Karpas-422 (cell line): Measurements from ENCODE around the gene EMSY. TPM values are rescaled to one million over a fixed set of nuclear protein-coding genes. Genes with fewer than 3 reads are reported as not detected.
"Not testable (repeated sequence)": the region's sequence is repeated elsewhere in the genome, so short reads cannot be mapped to it uniquely, and the experiment has no call there.

Source experiments
- DNase-seq: peaks from one replicate; pipeline ENCODE4 v3.0.0-alpha.2; 2015
- H2AFZ ChIP-seq: fragments of 200-600 bp; sonication (generic); 2 replicates; pipeline ENCODE4 v1.6.1; 2014; ENCODE audit warnings: antibody characterized with exemption, low read length, mixed read lengths
- H3K27ac ChIP-seq: fragments of 200-600 bp; sonication (generic); 2 replicates; pipeline ENCODE4 v1.5.1; 2014; ENCODE audit warnings: mild to moderate bottlenecking, low read length, moderate library complexity
- H3K27me3 ChIP-seq: fragments of 200-600 bp; sonication (generic); 2 replicates; pipeline ENCODE4 v1.6.1; 2014; ENCODE audit warnings: low read length, mixed read lengths
- H3K36me3 ChIP-seq: fragments of 200-600 bp; sonication (generic); 2 replicates; pipeline ENCODE4 v1.6.1; 2014; ENCODE audit warnings: low read length, mixed read lengths; ENCODE audit not compliant: insufficient read depth
- H3K4me1 ChIP-seq: fragments of 200-600 bp; sonication (generic); 2 replicates; pipeline ENCODE4 v1.6.1; 2014; ENCODE audit warnings: mild to moderate bottlenecking, low read length, mixed read lengths
- H3K4me2 ChIP-seq: fragments of 200-600 bp; sonication (generic); 2 replicates; pipeline ENCODE4 v1.6.1; 2014; ENCODE audit warnings: low read length, low read depth, mild to moderate bottlenecking; ENCODE audit not compliant: poor library complexity, severe bottlenecking
- H3K4me3 ChIP-seq: fragments of 200-600 bp; sonication (generic); 2 replicates; pipeline ENCODE4 v1.5.1; 2014; ENCODE audit warnings: mild to moderate bottlenecking, antibody characterized with exemption, low read length, mixed read lengths
- H3K79me2 ChIP-seq: fragments of 200-600 bp; sonication (generic); 2 replicates; pipeline ENCODE4 v1.6.1; 2014; ENCODE audit warnings: mild to moderate bottlenecking, low read length, mixed read lengths
- H3K9ac ChIP-seq: fragments of 200-600 bp; sonication (generic); 2 replicates; pipeline ENCODE4 v1.6.0; 2014; ENCODE audit warnings: low read length
- H3K9me2 ChIP-seq: fragments of 200-600 bp; sonication (generic), shearing (Covaris generic); replicated peaks from 2 replicates; pipeline ENCODE4 v1.6.0; 2014; ENCODE audit warnings: mild to moderate bottlenecking, low read length, moderate library complexity; ENCODE audit not compliant: insufficient read depth
- H3K9me3 ChIP-seq: fragments of 300-700, 200-600 bp; sonication (generic); 2 replicates; pipeline ENCODE4 v1.6.1; 2014; ENCODE audit warnings: low read length, mixed read lengths
- H4K20me1 ChIP-seq: fragments of 200-600 bp; sonication (generic); 2 replicates; pipeline ENCODE4 v1.6.1; 2014; ENCODE audit warnings: mild to moderate bottlenecking, antibody characterized with exemption, low read length, low read depth; ENCODE audit not compliant: insufficient read depth
- total RNA-seq: library from RNA; depleted of rRNA; stranded (reverse); fragments of >200 nt; shearing (Covaris generic); gene quantifications from 2 replicates; pipeline ENCODE4 v1.2.3, GENCODE V29; 2014; ENCODE audit warnings: low replicate concordance

EMSY gene
- total RNA-seq, 1 experiment from 2014 or later, result 40.3 TPM

DNA sequence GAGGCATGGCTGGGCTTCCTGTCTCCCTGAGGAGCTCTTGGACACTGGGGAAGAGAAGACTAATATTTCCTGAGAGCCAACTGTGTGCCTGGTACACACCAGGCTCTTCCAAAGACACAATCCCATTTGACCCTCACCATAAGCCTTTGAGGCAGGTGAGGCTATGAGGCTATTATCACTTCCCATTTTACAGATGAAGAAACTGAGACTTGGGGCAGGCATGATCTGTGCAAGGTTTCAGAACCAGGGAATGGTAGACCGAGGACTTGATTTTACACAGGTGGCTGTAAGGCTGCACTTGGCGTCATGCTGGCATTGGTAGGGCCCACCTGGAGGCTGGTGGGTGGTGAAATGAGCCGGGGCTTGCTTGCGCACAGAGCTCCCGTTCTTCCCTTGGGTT, 134.9 kb downstream of the EMSY start:
- H3K9ac ChIP-seq, result no peak overlapping the region
- H3K4me2 ChIP-seq, result no peak overlapping the region
- no peaks in the 10 kb centered on the region for H3K9me3 ChIP-seq
- no peaks in the 10 kb centered on the region for H3K27me3 ChIP-seq
- no peak for DNase-seq
- no peak overlapping the region for H2AFZ ChIP-seq
- no peaks in the 10 kb centered on the region for H3K9me2 ChIP-seq
- no peak overlapping the region for H3K4me3 ChIP-seq
- H4K20me1 ChIP-seq, result no peaks in the 10 kb centered on the region
- H3K27ac ChIP-seq, result no peak overlapping the region
- H3K36me3 ChIP-seq, result no peaks in the 10 kb centered on the region
- no peaks in the 10 kb centered on the region for H3K79me2 ChIP-seq
- H3K4me1 ChIP-seq, result no peaks in the 10 kb centered on the region

DNA sequence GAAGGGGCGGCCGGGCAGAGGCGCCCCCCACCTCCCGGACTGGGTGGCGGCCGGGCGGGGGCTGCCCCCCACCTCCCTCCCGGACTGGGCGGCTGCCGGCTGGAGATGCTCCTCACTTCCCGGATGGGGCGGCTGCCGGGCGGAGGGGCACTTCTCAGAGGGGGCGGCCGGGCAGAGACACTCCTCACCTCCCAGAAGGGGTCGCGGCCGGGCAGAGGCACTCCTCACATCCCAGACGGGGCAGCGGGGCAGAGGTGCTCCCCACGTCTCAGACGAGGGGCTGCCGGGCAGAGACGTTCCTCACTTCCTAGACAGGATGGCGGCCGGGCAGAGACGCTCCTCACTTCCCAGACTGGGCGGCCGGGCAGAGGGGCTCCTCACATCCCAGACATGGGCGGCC, 137.7 kb downstream of the EMSY start:
- not testable (repeated sequence) for H4K20me1 ChIP-seq, H3K27me3 ChIP-seq, H3K9me3 ChIP-seq, H3K9me2 ChIP-seq, H3K4me2 ChIP-seq, H2AFZ ChIP-seq, H3K79me2 ChIP-seq, H3K4me3 ChIP-seq, H3K4me1 ChIP-seq, DNase-seq, H3K27ac ChIP-seq, H3K36me3 ChIP-seq, H3K9ac ChIP-seq

DNA sequence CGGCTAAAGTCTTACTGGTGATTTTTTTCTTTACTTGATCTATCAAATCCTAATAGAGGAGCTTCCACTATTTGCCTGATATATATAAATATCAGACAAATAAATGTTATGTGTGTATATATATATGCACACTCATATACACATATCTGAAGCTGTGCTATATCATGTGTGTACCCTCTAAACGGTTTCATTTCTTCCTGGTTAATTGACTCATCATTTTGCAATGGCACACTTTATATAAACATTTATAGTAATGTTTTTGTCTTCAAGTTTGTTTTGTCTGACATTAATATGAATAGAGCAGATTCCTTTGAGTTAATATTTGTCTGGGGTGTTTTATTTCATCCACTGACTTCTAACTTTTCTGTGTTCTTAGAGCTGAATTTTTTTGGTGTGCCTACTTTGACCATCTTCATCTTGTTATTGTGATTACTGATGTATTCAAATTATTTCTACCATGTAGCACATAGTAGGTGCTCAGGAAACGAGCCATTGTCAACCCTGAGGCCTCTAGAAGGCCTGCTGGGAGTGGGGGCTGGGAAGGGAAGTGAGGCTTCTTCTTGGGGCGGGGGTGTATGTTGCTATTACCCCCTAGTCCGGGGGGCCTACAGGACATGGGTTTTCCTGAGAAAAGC, 143.1 kb downstream of the EMSY start:
- H2AFZ ChIP-seq, result no peak overlapping the region
- H3K27ac ChIP-seq, result no peak overlapping the region
- H4K20me1 ChIP-seq, result no peaks in the 10 kb centered on the region
- no peaks in the 10 kb centered on the region for H3K36me3 ChIP-seq
- H3K9me2 ChIP-seq, result no peaks in the 10 kb centered on the region
- no peaks in the 10 kb centered on the region for H3K9me3 ChIP-seq
- H3K4me2 ChIP-seq, result no peak overlapping the region
- H3K9ac ChIP-seq, result no peak overlapping the region
- H3K79me2 ChIP-seq, result no peaks in the 10 kb centered on the region
- no peak overlapping the region for H3K4me3 ChIP-seq
- H3K27me3 ChIP-seq, result no peaks in the 10 kb centered on the region
- DNase-seq, result no peak
- no peaks in the 10 kb centered on the region for H3K4me1 ChIP-seq

DNA sequence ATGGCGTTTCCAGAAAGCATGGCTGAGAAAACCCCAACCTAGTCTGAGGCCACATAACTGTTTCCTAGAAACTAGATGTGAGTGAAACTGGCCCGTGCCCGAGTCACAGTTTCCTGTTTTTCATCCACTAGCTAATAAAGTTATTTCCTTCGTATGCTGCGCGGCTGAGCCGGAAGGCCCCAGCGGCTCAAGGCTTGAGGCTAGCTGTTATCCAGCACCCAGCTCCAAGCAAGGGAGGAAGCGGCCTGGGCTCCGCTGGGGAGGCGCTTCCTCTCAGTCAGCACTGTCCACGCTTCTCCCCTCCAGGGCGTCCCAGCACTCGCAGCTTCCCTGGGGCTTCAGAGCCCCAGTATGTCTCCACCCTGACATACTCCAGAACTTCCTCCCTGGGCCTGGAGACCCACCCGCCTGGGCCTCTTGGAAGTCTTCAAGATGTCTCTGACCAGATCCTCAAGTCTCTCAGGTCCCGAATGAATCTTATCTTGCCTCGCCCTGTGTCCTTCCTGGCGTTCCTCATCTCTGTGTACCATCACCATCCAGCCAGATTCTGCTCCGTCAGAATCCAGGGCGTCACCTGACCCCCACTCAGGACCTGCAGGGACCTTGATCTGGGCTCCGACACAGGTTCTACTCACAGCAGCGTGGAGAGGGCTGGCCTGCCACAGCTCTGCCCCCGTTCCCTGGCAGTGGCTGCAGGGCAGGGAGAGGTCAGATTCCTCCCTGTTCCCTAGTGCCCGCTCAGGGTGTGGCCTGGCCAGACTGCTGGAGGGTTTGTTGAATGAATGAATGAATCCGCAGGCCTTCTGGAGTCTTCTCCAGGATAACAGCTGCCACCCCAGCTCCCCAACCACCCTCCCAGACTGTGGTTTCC, 143.9 kb downstream of the EMSY start:
- Histone ChIP-seq H3K9me3 (no peaks in the 10 kb centered on the region), H3K36me3 (no peaks in the 10 kb centered on the region), H3K27ac (no peak overlapping the region), H3K4me1 (peaks cover 6% of the 10 kb centered on the region), H3K9me2 (no peaks in the 10 kb centered on the region), H3K9ac (no peak overlapping the region), H4K20me1 (no peaks in the 10 kb centered on the region), H3K27me3 (no peaks in the 10 kb centered on the region), H3K79me2 (no peaks in the 10 kb centered on the region), H3K4me3 (no peak overlapping the region), H3K4me2 (no peak overlapping the region), H2AFZ (no peak overlapping the region)
- DNase-seq, result no peak

DNA sequence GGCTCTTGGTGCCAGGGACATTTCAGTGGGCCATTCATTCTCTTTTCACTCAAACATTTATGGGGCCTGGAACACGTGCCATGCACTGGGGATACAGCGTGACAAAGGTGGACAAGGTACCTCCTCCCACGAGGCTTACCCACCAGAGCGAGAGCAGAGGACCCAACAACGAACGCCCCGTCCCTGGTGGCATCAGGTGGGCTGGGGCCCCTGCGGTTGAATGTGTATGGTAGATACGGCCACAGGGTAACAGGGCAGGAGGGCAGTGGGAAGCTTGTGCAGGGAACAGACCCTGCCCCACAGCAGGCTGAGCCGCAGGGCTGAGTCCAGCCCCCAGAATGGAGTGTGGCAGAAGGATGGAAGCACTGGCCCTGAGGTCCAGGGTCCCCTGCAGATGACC, 144.7 kb downstream of the EMSY start:
- Histone ChIP-seq H2AFZ (no peak overlapping the region), H3K79me2 (no peaks in the 10 kb centered on the region), H3K9me2 (no peaks in the 10 kb centered on the region), H3K9me3 (no peaks in the 10 kb centered on the region), H3K4me1 (peaks cover 7% of the 10 kb centered on the region), H3K36me3 (no peaks in the 10 kb centered on the region), H4K20me1 (no peaks in the 10 kb centered on the region), H3K4me3 (no peak overlapping the region), H3K9ac (no peak overlapping the region), H3K27me3 (no peaks in the 10 kb centered on the region), H3K27ac (no peak overlapping the region), H3K4me2 (no peak overlapping the region)
- DNase-seq, result no peak

DNA sequence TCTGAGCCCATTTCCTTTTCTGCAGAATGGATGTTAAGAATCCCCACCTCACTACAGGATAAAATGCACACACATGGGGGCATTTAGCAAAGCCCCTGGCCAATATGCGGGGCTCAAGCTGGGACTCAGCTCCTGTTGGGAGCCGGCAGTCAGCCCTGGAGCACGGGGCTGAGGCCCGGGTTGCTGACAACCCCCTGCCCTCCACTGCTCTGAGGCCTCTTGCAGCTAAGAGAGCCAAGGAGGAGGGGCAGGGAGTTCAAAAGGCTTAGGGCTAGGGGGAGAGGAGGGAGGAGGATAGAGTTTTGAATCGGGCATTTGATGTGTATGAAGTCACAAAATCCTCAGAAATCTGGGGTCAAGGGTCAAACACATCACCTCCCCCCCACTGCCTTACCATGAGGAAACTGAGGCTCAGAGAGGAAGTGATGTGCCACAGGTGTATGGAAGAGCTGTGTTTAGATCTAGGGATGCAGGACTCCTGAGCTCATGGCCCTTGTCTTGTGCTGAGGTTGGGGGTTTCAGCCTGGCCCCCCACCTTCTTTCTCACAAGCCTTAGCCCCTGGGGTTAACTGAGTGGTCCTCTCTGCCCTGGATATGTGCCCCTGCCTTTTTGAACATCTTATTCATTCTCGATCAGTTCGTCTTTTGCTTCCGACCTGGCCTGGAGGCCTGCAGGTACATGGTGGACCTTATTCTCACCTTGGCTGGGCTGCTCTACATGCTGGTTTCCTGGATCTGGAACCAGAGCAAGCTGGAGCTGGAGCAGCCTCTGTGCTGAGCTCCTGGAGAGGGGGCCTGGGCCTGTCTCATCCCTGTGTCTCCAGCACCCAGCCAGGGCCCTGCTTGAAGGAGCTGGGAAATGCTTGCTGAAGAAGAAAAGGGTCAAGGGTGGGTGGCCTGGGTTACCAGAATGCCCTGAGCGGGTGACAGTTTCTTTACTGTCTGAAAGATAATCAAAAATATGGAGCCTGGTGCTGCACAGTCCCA, 145.4 kb downstream of the EMSY start:
- no peaks in the 10 kb centered on the region for H3K27me3 ChIP-seq
- H4K20me1 ChIP-seq, result no peaks in the 10 kb centered on the region
- H3K4me1 ChIP-seq, result peaks cover 7% of the 10 kb centered on the region
- no peaks in the 10 kb centered on the region for H3K9me3 ChIP-seq
- no peak overlapping the region for H3K4me3 ChIP-seq
- H3K36me3 ChIP-seq, result no peaks in the 10 kb centered on the region
- H3K9me2 ChIP-seq, result no peaks in the 10 kb centered on the region
- no peaks in the 10 kb centered on the region for H3K79me2 ChIP-seq
- no peak for DNase-seq
- H3K9ac ChIP-seq, result no peak overlapping the region
- no peak overlapping the region for H3K4me2 ChIP-seq
- no peak overlapping the region for H2AFZ ChIP-seq
- H3K27ac ChIP-seq, result no peak overlapping the region

DNA sequence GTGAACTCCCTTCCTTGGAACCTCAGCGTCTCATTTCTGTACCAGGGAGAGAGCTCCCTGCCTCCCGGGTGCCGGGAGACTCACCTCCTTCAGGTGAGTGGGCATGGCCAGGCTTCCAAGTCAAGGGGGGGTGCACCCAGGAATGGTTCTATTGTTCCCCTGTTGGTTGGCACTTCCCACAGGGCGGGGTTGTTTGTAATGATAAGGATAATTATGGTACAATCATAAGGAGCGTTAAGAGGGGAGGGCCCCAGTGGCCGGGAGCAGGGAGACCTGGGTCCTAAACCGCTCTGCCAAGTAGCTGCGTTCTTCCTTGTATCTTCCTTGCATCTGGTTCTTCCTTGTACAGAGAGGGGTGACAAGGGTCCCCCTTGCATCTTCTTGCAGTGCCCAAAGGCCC, 146.6 kb downstream of the EMSY start:
- H3K9me2 ChIP-seq, result no peaks in the 10 kb centered on the region
- no peaks in the 10 kb centered on the region for H4K20me1 ChIP-seq
- DNase-seq, result no peak
- H3K36me3 ChIP-seq, result no peaks in the 10 kb centered on the region
- no peaks in the 10 kb centered on the region for H3K27me3 ChIP-seq
- H3K9ac ChIP-seq, result no peak overlapping the region
- H3K4me1 ChIP-seq, result peaks cover 7% of the 10 kb centered on the region
- no peaks in the 10 kb centered on the region for H3K9me3 ChIP-seq
- no peak overlapping the region for H3K27ac ChIP-seq
- no peaks in the 10 kb centered on the region for H3K79me2 ChIP-seq
- H3K4me2 ChIP-seq, result no peak overlapping the region
- H2AFZ ChIP-seq, result no peak overlapping the region
- H3K4me3 ChIP-seq, result no peak overlapping the region
